Measurements from ENCODE around the gene LOC101059915.
"Not testable (repeated sequence)": the region's sequence is repeated elsewhere in the genome, so short reads cannot be mapped to it uniquely, and the experiment has no call there.

Gene LOC101059915

GRCh38 chrX:71664202-71664601, 3.1 kb upstream of the LOC101059915 start:
- not testable (repeated sequence) for H2AK5ac ChIP-seq (ENCODE audit: insufficient read length, low read length); H4K20me1 ChIP-seq (ENCODE audit: control insufficient read depth, insufficient read depth, insufficient read length); H3K27me3 Mint-ChIP-seq (ENCODE audit: low read depth); H3K4me1 ChIP-seq (ENCODE audit: insufficient read depth, low read length); H2BK20ac ChIP-seq (ENCODE audit: low read depth, low read length, poor library complexity, severe bottlenecking); H3K4me1 Mint-ChIP-seq; H3K9ac ChIP-seq (ENCODE audit: extremely low read depth, insufficient read length, low read length); H3K36me3 Mint-ChIP-seq (ENCODE audit: insufficient read depth in 1 of 3, low read depth in 3 of 3); H3K23ac ChIP-seq (ENCODE audit: insufficient read length, low read depth, low read length); H3K56ac ChIP-seq (ENCODE audit: insufficient read length, low read depth, low read length); H3K4me2 ChIP-seq (ENCODE audit: insufficient read depth, insufficient read length, low read length); H2BK15ac ChIP-seq (ENCODE audit: low read depth, low read length); H3K4me3 Mint-ChIP-seq; H4K5ac ChIP-seq (ENCODE audit: insufficient read length, low read depth, low read length); H3K79me1 ChIP-seq (ENCODE audit: insufficient read depth, low read depth, low read length, poor library complexity, severe bottlenecking); H3K18ac ChIP-seq (ENCODE audit: insufficient read length, low read depth, low read length); H2BK5ac ChIP-seq (ENCODE audit: insufficient read length, low read length); H4K8ac ChIP-seq (replicated peaks; ENCODE audit: insufficient read length, low read depth, low read length); H3K27me3 ChIP-seq (ENCODE audit: insufficient read depth, low read length); H3T11ph ChIP-seq (ENCODE audit: low read length); H2AFZ ChIP-seq (ENCODE audit: low read length); H3K14ac ChIP-seq (ENCODE audit: insufficient read depth, low read length); H2BK12ac ChIP-seq (ENCODE audit: insufficient read length, low read depth, low read length); H3K27ac Mint-ChIP-seq; H3K27ac ChIP-seq (ENCODE audit: insufficient read length, low read depth, low read length); H2BK120ac ChIP-seq (ENCODE audit: low read depth, low read length, poor library complexity, severe bottlenecking); H3K79me2 ChIP-seq (ENCODE audit: insufficient read depth, low read length); H4K91ac ChIP-seq (ENCODE audit: insufficient read length, low read depth, low read length); H3K4ac ChIP-seq (ENCODE audit: low read depth, low read length); H3K23me2 ChIP-seq (ENCODE audit: insufficient read length, low read depth, low read length, poor library complexity, severe bottlenecking)
- TF ChIP-seq CTCF (conservative IDR thresholded peaks at IDR 0.05) = peak; percentile 71
- WGBS (ENCODE audit: extremely low coverage, insufficient read length, low lambda C conversion rate) = no CpG with 5 or more reads among the region's 8 CpGs
- H3K9me3 ChIP-seq (ENCODE audit: control insufficient read depth, low read depth, low read length) = peaks cover 12% of the 10 kb centered on the region
- peaks cover 71 to 81% of the 10 kb centered on the region in 2 experiments for H3K9me3 Mint-ChIP-seq
- peak; percentile 83 for DNase-seq
